GM18868 (cell line): ENCODE measurements around the gene ELAC1.
"Not testable (repeated sequence)": the region's sequence is repeated elsewhere in the genome, so short reads cannot be mapped to it uniquely, and the experiment has no call there.

ENCODE experiments used
- ATAC-seq: cut with Tn5 transposase; IDR thresholded peaks from one replicate; pipeline ENCODE4 v1.9.1; 2021; ENCODE audit warnings: mild to moderate bottlenecking, moderate library complexity; ENCODE audit not compliant: unreplicated experiment

ELAC1 gene

DNA sequence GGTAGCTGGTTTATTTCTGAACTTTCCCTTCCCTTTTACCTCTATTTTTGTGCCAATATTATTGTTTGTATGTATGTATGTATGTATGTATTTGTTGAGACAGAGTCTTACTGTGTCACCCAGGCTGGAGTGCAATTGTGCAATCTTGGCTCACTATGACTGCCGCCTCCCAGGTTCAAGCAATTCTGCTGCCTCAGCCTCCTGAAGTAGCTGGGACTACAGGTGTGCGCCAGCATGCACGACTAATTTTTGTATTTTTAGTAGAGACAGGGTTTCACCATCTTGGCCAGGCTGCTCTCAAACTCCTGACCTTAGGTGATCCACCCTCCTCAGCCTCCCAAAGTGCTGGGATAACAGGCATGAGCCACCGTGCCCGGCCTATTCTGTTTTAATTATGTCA is 4.6 kb downstream of the ELAC1 start:
- ATAC-seq: not testable (repeated sequence)

- ATAC-seq: no peak
These were observed 5.7 kb downstream of the ELAC1 start for GRCh38 chr18:50973367-50974126.

DNA sequence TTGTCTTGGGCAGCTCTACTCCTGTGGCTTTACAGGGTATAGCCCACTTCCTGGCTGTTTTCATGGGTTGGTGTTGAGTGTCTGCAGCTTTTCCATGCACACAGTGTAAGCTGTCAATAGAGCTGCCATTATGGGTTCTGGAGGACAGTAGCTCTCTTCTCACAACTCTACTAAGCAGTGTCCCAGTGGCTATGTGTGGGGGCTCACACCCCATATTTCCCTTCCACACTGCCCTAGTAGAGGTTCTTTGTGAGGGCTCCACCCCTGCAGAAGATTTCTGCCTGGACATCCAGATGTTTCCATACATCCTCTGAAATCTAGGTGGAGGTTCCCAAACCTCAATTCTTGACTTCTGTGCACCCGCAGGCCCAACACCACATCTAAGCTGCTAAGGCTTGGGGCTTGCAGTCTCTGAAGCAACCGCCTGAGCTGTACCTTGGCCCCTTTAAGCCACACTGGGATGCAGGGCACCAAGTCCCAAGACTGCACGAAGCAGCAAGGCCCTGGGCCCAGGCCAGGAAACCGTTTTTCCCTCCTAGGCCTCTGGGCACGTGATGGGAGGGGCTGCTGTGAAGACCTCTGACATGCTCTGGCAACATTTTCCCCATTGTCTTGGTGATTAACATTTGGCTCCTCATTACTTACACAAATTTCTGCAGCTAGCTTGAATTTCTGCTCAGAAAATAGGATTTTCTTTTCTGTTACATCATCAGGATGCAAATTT is 9.4 kb downstream of the ELAC1 start:
- ATAC-seq: no peak

- no peak for ATAC-seq
These were observed 13.5 kb downstream of the ELAC1 start for GRCh38 chr18:50981381-50981780.

GRCh38 chr18:50982086-50982801 is 14.4 kb downstream of the ELAC1 start:
- no peak for ATAC-seq

DNA sequence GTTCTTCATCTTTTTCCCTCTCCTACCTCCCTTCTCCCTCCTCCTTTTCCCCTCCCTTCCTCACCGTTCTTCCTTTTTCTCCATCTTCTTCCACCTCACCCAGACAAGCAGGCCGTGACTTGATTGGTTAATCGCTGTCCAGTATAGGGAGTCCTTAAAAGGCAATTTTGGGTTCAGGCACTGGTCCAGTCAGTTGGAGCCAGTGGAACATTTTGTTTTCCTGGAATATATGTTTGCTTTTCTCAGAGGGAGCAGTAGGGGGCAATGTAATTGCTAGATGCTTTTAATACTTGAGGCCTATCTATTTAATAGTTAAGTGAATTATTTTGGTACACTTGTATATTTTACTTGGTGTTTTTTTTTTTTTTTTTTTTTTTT is 15.0 kb downstream of the ELAC1 start:
- ATAC-seq: no peak

DNA sequence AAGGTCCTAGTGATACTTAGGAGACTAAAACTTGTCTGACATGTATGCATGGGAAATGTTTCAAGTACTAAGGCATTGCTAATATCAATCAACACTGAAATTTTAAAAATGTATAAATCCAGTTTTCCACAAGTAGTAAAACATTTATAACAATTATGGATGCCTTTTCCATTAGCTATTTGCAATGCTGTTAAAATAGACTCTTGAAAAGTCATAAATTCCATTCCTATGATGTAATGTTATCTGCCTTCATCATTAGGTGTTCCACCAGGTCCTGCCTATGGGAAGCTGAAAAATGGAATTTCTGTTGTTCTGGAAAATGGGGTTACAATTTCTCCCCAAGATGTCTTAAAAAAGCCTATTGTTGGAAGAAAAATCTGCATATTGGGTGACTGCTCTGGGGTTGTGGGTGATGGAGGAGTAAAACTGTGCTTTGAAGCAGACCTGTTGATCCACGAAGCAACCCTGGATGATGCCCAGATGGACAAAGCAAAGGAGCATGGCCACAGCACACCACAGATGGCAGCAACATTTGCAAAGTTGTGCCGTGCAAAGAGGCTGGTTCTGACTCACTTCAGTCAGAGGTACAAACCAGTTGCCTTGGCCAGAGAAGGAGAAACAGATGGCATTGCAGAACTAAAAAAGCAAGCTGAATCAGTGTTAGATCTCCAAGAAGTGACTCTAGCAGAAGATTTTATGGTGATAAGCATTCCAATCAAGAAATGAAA is 18.7 kb downstream of the ELAC1 start:
- no peak for ATAC-seq

DNA sequence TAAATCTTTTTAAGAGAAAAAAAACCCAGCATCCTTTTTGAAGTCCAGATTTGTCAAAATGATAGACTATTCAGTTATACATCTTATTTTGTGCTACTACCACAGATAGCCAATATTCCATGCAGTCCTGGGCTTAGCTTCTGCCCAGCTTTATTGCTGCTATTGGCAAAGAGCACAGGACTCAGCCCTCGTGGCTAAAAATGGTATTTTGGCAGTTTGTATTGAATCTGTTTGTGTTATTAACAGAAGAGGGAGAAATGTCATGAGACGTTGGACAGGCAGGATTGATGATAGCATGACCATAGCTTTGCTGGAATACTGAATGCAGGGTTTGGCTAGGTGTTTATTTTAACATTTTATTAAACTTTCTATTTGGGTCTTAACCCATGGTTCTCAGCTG is 19.4 kb downstream of the ELAC1 start:
- no peak for ATAC-seq

DNA sequence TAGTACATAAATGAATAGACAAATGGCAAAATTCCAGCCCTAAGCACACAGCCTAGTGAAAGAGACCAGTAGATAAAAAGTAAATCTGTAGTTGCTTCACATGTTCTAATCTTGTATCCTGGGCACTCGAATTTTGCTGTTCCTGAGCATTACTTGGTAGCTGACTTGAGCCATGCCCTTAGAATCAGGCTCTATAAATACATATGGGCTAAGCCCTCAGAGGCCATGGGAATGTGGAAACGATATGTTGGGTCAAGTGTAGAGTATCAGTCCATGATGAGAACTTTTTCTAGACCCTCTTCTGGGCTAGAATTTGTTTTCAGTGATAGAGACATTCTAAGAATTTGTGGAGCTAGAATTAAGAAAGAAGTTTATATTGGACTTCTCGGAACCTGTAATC is 21.9 kb downstream of the ELAC1 start:
- no peak for ATAC-seq

GRCh38 chr18:50992351-50992762 is 24.5 kb downstream of the ELAC1 start:
- ATAC-seq: no peak

- ATAC-seq: no peak
These were observed 26.2 kb downstream of the ELAC1 start for GRCh38 chr18:50994031-50994430.

DNA sequence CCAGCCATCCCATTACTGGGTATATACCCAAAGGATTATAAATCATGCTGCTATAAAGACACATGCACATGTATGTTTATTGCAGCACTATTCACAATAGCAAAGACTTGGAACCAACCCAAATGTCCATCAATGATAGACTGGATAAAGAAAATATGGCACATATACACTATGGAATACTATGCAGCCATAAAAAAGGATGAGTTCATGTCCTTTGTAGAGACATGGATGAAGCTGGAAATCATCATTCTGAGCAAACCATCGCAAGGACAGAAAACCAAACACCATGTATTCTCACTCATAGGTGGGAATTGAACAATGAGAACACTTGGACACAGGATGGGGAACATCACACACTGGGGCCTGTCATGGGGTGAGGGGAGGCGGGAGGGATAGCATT is 35.3 kb downstream of the ELAC1 start:
- not testable (repeated sequence) for ATAC-seq

GRCh38 chr18:51006061-51006818 is 38.4 kb downstream of the ELAC1 start:
- ATAC-seq: no peak

GRCh38 chr18:51006948-51007789 is 39.3 kb downstream of the ELAC1 start:
- ATAC-seq: no peak

DNA sequence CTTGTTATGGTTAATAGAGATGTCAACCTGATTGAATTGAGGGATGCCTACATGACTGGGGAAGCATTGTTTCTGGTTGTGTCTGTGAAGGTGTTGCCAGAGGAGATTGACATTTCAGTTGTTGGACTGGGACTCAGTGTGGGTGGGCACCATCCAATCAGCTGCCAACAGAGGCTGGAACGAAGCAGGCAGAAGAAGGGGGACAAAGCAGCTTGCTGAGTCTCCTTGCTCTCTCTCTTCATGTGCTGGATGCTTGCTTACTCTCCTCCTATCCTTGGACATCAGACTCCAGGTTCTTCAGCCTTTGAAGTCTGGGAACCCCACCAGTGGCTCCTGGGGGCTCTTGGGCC is 39.9 kb downstream of the ELAC1 start:
- no peak for ATAC-seq

- ATAC-seq: no peak
These were observed 41.2 kb downstream of the ELAC1 start for GRCh38 chr18:51009072-51009471.

DNA sequence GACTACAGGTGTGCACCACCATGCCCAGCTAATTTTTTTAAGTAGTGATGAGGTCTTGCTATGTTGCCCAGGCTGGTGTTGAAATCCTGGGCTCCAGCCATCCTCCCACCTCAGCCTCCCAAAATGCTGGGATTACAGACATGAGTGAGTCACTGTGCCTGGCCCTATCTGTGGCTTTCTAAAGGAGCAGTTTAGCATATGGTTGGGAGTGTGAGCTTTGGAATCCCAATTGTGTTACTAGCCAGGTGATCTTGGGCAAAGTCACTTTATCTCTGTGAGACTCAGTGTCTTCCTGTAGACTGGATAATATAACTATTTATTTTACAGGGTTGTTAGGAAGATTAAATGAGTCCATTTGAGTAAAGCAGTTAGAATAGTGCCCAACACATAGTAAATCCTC is 42.4 kb downstream of the ELAC1 start:
- ATAC-seq: no peak

DNA sequence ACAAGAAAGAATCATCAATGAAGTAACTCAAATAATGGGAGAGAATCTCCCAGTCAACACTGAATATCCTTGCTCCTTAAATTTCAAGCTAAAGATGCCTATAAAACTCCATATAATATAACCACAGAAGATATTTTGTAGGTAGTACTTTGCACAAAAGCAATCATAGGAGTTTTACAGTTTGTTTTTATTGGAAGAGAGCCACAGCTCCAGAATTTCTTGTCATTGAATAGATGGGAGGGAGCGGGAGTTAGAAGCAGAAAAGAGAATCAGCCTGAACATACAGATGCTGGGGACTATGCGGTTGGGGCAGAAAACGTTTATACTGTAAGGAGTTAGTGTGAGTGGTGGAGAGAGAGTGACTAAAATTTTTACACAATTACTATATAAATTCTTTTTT is 43.9 kb downstream of the ELAC1 start:
- ATAC-seq: no peak

DNA sequence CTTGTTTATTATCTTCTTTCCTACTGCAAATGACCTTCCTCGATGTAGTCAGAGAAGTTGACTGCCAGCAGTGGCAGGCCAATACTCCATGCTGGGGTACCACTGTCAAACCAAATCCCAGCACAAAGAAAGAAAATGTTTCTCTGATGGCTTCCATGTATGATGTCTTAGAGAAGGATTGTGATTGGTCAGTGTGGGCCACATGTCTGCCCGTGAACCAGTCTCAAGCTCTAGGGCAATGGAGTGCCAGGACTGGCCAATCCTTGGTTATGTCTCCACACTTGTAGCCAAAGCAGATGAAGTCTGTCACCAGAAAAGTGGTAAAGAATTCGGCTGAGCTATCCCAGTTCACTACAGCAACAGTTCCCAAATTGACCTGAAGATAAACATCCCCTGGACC is 44.6 kb downstream of the ELAC1 start:
- no peak for ATAC-seq

- ATAC-seq: no peak
These were observed 45.4 kb downstream of the ELAC1 start for GRCh38 chr18:51013259-51013658.
